HG03378 (cell line): ENCODE results near the gene FOSB.
"Not testable (repeated sequence)": the region's sequence is repeated elsewhere in the genome, so short reads cannot be mapped to it uniquely, and the experiment has no call there.

Experiments used
- ATAC-seq: cut with Tn5 transposase; IDR thresholded peaks from one replicate; pipeline ENCODE4 v1.9.1; 2021; ENCODE audit warnings: mild to moderate bottlenecking, moderate library complexity; ENCODE audit not compliant: unreplicated experiment

FOSB gene

DNA sequence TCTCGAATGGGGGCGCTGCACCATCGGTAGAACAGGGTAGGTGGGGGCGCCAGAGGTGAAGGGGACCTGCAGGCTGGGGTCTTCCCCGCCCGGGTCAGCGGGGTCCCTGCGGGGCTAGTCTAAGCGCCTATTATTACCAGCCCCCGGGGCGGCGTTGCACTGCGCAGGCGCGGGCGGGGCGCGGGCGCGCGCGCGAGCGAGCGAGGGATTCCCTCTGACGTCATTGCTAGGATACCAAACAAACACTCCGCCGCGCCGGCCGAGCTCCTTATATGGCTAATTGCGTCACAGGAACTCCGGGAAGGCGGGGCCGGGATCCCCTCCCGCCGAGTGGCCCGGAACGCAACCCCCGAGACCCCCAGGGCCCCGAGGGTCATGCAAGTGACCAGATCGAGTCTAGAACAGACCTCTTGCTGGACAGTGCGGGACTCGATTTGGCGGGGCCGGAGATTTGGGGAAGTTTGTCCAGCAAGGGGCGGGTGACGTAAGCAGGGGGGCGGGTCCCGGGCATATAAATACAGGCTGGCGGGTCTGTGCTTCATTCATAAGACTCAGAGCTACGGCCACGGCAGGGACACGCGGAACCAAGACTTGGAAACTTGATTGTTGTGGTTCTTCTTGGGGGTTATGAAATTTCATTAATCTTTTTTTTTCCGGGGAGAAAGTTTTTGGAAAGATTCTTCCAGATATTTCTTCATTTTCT lies at the start of gene FOSB:
TSS of gene FOSB (plus strand) at position 541 of the 703 bp plus-strand sequence. CDS start 591 bp downstream, outside the sequence.
- peak; percentile 46 for ATAC-seq

DNA sequence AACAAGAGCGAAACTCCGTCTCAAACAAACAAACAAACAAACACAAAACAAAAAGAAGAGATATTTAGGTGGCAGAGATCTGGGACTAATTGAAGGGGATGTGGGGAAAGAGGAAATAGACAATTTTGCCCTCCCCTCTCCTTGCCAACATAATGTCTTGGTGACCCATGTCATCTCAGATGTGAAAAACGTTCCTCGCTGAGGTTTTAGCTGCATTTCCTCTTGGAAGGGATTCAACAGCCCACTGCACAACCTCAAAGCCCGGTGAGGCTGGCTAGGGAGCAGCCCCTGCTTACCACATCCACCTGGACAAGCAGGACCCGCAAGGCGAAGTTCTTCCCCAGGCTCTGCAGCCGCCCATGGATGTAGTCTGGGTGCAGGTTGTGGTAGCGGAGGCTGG lies 49.0 kb upstream of the FOSB start:
- no peak for ATAC-seq

DNA sequence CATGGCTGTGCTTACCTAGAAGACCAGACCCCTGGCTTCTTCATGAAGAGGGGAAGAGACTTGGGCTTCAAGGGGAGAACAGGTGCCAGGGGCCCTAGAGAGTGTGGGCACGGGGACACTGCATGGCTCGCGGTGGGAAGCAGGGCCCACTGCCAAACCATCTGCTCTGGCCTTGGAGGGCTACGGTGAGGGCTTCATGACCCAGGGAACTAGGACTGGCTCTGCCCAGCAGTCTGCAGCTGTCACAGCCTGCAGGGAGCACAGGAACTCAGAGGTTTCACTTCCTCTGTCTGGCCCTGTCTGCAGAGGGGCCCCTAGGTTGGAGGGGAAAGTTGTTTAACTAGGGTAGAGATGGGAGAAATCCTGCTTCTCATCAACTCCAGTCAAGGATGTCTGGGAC lies 48.4 kb upstream of the FOSB start:
- peak; percentile 38 for ATAC-seq

DNA sequence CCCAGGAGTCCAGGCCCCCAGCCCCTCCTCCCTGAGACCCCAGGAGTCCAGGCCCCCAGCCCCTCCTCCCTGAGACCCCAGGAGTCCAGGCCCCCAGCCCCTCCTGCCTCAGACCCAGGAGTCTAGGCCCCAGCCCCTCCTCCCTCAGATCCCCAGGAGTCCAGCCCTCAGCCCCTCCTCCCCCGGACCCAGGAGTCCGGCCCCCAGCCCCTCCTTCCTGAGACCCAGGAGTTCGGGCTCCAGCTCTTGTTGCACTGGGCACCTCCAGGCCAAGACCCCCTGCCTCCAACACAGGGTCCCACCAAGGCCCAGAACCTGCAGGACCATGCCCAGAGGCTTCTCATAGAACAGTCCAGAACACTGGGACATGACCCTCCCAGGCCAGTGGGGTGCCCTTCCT lies 47.9 kb upstream of the FOSB start:
- no peak for ATAC-seq

DNA sequence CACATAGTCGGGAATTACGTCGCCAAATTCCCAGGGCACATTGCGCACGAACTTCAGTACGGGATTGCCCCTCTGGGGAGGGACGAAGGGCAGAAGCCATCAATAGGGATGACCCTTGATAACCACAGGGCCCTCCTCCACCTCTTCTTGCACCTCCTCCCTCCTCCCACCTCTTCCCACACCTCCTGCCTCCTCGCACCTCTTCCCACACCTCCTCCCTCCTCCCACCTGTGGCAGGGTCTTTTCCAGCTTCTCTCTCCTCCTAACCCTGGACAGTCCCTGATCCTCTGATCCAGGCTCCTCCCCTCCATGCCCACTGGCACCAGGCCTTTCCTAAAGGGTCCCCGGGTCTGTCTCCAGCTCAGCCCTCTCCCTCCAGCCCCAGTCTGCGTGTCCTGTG lies 47.4 kb upstream of the FOSB start:
- no peak for ATAC-seq

DNA sequence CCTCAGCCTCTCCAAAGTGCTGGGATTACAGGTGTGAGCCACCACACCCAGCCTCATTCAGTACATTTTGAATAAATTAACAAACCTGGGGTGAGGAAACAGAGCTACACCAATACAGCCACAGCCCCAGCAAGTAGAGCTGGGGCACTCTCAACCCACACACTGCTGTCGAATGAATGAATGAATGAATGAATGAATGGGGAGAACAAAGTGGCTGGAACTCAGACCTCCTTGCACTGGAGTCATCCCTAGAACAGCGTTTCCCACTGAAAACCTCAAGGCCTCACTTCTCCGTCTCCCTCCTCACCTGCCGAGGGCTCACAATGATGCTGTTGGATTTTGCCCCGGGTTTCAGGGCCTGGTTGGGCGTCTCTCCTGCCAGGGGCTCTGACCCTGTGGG lies 46.9 kb upstream of the FOSB start:
- ATAC-seq: no peak

DNA sequence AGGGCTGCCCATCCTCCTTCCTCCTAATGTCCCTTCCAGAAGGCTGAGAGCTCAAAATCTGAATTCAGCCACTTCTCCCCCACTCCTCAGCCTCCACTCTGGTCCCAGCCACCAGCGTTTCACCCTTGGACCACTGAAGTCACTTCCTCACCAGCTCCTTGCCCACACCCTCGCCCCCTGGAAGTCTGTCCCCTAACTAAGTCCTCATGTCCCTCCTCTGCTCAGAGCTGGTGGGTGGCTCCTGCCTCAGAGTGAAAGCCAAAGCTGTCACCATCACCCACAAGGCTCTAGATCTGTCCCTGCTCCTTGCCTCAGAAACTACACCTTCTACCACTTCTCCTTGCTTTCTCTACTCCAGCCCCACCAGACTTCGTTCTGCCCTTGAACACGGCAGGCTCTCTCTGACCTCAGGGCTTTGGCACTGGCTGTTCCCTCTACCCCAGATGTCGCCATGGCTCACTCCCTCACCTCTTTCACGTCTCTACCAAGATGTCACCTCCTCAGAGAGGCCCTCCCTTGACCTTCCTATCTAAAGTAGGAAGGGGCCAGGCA lies 45.8 kb upstream of the FOSB start:
- no peak for ATAC-seq

DNA sequence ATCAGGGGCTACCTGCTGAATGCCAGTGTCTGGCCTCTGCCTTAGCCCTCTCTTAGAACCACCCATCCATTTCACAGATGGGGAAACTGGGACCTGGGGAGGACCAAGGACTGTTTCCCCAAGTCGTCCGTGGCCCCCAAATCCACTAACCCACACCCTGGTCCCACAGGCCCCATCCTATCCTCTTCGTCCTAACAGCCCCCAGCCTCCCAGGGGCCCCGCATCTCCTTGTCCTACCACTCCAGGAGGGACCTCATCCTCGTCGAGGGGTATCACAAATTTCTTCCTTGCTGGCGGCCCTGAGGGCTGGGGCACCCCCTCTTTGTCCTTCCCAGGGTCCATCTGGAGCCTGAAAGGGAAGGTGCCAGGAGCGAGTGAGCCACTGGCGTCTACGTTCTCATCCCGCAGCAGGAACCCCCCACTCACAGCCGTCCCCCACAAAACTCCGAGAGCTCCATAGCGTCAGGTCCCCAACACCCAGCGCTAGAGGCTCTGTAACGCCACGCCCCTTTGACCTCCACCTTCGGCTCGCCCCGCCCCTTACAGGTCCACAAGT lies 44.7 kb upstream of the FOSB start:
- ATAC-seq: no peak

DNA sequence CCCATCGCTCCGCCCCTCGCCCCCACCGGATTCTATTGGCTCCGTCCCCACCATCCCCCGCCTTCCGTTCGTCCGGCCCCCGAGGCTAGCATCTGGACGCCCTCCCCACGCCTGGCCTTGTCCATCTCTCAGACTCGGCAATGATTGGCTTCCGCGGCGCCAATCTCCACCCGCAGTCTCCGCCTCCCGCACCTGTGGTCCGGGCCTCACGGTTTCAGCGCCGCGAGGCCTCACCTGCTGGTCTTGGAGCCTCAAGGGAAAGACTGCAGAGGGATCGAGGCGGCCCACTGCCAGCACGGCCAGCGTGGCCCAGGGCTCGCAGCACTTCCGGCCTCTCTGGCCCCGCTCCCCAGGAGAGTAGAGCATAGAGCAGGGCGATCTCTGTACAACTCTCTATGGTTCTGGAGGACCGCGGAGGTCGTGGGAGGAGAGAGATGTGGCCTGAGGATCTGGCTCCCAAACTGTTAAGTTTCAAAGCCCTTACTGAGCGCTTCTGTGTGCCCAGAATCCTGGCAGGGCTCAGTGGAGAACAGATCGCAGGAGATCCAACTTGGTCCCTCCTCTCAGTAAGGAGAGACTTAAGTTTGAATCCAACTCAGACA lies 44.1 kb upstream of the FOSB start, which contains the start of gene ERCC1:
TSS of gene ERCC1 (minus strand) at position 329 of the 602 bp plus-strand sequence. CDS start 543 bp downstream, outside the sequence.
- peak; percentile 51 for ATAC-seq

DNA sequence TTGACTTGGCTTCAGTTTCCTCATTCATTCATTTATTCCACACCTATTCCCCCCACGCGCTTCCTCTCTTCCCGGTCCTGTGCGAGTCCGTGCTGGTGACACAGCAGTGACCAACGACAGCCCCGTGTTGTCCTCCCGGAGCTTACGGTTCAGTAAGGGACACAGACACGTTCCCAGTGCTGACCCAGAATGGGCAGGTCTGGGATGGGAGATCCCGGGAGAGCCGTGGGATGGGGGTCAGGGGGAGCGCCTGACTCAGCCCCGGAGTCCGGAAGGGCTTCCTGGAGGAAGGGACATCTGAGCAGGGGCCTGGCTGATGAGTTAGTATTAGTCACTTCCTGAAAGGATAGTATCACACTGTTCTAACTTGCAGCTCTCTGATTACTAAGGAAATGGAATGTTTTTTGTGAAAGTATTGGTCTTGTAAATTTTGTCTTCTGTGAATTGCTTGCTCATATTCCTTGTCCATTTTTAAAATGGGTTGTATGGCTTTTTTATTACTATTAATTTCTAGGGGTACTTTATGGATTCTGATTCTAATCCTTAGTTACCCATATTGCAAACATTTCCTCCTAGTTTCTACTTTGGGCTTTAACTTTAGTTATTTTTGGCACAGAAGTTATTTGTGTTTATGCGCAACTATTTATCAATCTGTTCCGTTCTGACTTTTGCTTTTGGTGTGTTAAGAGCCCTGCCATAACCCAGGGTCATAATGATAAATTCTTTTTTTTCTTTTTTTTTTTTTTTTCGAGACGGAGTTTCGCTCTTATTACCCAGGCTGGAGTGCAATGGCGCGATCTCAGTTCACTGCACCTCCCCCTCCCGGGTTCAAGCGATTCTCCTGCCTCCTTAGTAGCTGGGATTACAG lies 43.4 kb upstream of the FOSB start:
- peak; percentile 22 for ATAC-seq

DNA sequence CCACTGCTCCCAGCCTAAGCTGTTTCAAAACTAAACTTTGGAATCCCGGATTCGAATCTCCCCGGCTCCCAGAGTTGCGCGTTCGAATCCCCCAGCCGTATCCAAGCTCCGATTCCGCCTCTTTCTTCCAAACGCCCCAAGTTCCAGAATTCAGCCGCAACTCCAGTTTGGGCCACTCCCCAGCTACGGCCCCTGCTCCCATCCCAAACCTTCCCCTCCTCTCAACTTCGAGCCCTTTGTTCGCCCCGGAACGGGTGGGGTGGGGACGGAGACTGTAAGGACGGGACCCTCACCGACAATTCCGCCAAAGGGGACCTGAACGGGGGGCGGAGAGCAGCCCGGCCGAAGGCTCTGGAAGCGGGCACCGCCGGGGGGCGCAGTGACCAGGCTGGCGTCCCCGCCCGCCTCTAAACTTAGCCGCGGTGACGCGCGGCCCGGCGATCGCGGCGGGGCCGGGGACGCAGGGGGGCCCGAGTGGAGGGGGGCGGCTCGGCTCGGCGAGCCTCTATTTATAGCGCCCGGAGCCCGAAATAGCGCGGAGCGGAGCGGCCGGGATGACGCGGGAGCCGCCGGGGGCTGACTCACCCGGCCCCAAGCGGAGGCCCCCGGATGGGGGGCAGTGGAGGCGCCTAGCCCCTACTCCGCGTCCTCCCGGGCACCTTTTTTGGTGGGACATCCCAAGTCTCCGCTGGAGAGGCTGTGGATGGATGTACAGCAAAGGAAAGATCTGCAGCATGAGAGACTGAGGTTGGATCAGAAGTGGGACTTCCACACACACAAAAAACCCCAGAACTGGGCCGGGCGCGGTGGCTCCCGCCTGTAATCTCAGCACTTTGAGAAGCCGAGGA lies 39.2 kb upstream of the FOSB start:
- ATAC-seq: no peak

DNA sequence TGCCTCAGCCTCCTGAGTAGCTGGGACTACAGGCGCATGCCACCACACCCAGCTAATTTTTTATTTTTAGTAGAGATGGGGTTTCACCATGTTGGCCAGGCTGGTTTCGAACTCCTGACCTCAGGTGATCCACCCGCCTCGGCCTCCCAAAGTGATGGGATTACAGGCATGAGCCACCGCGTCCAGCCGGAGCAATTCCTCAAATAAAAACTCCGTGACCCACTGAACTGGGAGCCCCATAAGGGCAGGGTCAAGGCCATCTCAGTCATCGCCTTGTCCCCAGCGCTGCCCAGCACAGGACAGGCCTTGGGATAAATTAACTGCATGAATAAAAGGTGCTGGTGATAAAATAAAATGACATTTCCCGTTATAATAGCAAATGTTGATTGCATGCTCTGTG lies 37.9 kb upstream of the FOSB start:
- not testable (repeated sequence) for ATAC-seq

DNA sequence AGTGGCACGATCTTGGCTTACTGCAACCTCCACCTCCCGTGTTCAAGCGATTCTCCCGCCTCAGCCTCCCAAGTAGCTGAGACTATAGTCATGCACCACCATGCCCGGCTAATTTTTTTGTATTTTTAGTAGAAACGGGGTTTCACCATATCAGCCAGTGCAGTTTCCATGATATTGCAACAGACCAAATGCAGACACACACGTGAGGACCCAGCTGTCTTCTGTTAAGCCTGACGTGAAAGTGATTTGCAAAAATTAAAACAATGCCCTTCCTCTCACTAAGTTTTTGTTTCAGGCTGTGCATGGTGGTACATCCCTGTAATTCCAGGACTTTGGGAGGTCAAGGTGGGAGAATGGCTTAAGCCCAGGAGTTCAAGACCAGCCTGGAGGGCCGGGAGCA lies 36.8 kb upstream of the FOSB start:
- not testable (repeated sequence) for ATAC-seq

DNA sequence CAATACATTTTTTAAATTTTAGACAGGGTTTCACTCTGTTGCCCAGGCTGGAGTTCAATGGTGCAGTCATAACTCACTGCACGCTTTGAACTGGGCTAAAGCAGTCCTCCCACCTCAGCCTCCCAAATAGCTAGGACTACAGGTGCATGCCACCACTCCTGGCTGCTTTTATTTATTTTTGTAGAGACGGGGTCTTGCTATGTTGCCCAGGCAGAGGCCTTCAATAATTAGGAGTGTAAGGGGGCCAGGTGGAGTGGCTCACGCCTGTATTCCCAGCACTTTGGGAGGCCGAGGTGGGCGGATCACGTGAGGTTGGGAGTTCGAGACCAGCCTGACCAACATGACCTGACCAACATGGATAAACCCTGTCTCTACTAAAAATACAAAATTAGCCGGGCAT lies 35.3 kb upstream of the FOSB start:
- not testable (repeated sequence) for ATAC-seq

DNA sequence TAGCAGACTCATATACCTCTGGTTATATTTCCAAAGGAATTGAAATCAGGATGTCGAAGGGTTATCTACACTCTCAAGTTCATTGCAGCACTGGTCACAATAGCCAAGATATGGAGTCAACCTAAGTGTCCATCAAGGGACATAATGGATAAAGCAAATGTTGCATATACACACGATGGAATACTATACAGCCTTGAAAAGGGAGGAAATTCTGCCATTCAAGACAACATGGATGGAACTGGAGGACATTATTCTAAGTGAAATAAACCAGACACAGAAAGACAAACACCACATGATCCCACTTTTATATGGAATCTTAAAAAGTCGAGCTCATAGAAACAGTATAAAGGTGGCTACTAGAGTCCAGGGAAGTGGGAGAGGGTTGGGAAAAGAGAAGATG lies 30.5 kb upstream of the FOSB start:
- no peak for ATAC-seq

DNA sequence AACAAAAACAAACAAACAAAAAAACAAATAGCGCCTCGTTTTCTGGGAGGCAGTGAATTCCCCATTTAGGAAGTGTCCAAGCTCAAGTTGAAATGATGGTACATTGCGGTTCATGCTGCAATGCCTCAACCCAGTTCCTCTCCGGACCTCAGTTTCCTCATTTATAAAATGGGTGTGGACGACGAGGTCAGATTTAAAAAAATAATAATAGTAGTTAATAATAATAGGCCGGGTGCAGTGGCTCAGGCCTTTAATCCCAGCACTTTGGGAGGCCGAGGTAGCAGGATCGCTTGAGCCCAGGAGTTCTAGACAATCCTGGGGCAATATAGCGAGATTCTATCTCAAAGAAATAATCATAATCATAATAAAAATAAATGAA lies 28.6 kb upstream of the FOSB start:
- no peak for ATAC-seq

DNA sequence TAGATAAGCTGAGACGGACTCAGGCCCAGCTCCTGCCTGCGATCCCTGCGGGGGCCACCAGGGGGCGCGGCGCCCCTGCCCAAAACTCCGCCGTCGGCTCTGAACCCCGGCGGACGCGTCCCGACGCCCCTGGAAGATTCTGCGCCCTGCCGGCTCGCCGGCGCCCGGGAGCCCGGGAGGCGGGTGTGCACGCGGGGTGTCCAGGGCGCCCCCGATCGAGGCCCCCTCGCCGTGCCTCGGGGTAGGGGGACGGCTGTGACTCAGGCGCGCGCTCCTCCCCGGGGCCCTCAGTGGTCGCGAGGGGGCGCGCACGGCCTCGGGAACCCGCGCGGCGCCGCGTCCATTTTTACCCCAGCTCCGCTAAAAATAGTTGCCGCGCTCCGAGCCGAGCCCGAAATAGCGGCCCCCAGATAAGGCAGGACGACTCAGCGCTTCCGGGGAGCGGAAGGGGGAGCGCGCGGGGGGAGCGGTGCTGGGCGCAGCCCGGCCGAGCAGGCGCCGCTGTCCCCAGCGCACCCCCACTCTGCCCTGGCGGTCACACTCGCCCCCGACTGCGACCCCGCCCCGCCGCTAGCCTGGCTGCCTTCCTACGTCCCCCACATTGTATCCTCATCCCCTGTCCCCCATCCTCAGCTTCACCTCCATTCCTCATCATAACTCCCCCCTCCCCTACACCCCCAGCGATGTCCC lies 28.1 kb upstream of the FOSB start:
- peak; percentile 50 for ATAC-seq

DNA sequence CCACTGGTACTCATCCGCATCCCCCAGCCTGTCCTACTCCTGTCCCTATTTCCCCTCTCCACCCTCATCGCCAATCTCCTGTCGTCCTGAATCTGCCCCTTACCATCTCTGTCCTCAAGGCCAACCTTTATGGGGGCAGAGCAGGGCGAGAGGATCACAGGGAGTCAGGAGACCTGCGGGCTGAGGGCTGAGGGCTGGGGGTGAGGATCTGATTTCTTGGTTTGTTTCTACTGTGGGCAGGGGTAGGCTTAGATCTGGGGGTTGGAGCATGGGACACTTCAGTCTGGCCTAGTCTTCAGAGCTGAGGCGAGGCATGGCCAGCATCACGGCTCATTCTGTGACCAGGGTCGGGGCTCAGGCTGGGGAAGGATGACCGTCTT lies 27.5 kb upstream of the FOSB start:
- ATAC-seq: no peak

DNA sequence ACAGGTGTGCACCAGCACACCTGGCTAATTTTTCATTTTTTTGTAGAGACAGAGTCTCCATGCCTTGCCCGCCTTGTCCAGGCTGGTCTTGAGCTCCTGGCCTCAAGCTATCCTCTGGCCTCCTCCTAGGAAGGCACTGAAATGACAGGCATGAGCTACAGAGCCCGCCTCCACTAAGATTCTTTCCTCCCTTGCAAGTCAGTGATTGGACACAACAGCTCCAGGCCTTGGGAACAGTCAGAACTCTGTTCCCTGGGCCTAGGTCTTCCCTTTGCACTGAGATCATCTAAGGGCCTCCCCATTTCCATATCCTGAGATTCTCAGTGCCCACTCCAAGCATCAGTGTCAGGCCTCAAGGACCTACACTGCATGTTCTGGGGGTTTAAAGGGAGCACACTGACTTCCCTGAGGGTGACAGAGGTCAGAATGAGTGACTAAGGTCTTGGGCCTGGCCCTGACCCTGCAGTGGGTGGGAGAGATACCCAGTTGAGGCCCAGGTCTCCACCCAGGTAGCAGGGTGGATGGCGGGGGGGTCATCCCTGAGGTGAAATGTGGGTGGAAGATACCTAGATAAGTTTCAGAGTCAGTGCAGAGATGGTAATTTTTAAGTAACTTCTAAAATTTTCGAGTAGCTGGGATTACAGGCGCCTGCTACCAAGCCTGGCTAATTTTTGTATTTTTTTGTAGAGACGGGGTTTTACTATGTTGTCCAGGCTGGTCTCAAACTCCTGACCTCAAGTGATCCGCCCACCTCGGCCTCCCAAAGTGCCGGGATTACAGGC lies 26.7 kb upstream of the FOSB start:
- no peak for ATAC-seq
